HepG2 (cell line): ENCODE results near the gene APBA3. TPM values are rescaled to one million over a fixed set of nuclear protein-coding genes. Genes with fewer than 3 reads are reported as not detected.

ENCODE experiments used
- ADNP ChIP-seq: sonication (generic); formaldehyde crosslinking; IDR thresholded peaks from 2 replicates; pipeline ENCODE4 v1.4.0; 2020; ENCODE audit warnings: missing genetic modification reagents
- BCL3 ChIP-seq: sonication (generic); formaldehyde crosslinking; IDR thresholded peaks from 2 replicates; pipeline ENCODE4 v1.5.1; 2020; ENCODE audit warnings: mild to moderate bottlenecking, missing genetic modification reagents, moderate library complexity
- FOSL2 ChIP-seq: sonication (generic); formaldehyde crosslinking; IDR thresholded peaks from 2 replicates; pipeline ENCODE4 v1.4.0; 2020; ENCODE audit warnings: missing genetic modification reagents
- RORA ChIP-seq: sonication (generic); formaldehyde crosslinking; IDR thresholded peaks from 2 replicates; pipeline ENCODE4 v1.5.0; 2020; ENCODE audit warnings: mild to moderate bottlenecking, missing genetic modification reagents, moderate library complexity
- ZBTB21 ChIP-seq: sonication (generic); formaldehyde crosslinking; IDR thresholded peaks from 2 replicates; pipeline ENCODE4 v1.4.0; 2020; ENCODE audit warnings: missing genetic modification reagents
- ZKSCAN1 ChIP-seq: fragments of 150-350 bp; IDR thresholded peaks from 2 replicates; pipeline ENCODE4 v1.6.1; 2014; ENCODE audit warnings: low read length
- ZNF24 ChIP-seq: fragments of 450-650 bp; IDR thresholded peaks from 2 replicates; pipeline ENCODE4 v1.6.1; 2017; ENCODE audit warnings: antibody characterized with exemption, mild to moderate bottlenecking
- ZNF275 ChIP-seq: sonication (generic); formaldehyde crosslinking; IDR thresholded peaks from 2 replicates; pipeline ENCODE4 v1.8.0; 2022; ENCODE audit warnings: missing genetic modification reagents, mild to moderate bottlenecking, inconsistent platforms, borderline replicate concordance
- ZNF558 ChIP-seq: sonication (generic); formaldehyde crosslinking; IDR thresholded peaks from 2 replicates; pipeline ENCODE4 v1.9.0; 2022; ENCODE audit warnings: mild to moderate bottlenecking, missing genetic modification reagents, borderline replicate concordance
- ZNF784 ChIP-seq: sonication (generic); formaldehyde crosslinking; IDR thresholded peaks from 2 replicates; pipeline ENCODE4 v1.5.1; 2020; ENCODE audit warnings: missing genetic modification reagents, mild to moderate bottlenecking, borderline replicate concordance
- ZNF790 ChIP-seq: sonication (generic); formaldehyde crosslinking; IDR thresholded peaks from 2 replicates; pipeline ENCODE4 v1.8.0; 2022; ENCODE audit warnings: missing genetic modification reagents, mild to moderate bottlenecking, borderline replicate concordance
- polyA plus RNA-seq, 8 experiments: library from polyadenylated mRNA; depleted of rRNA in 3 of 8; stranded (reverse) in 7 of 8; unstranded in 1 of 8; fragments of >200 nt; fragmentation: Illumina TruSeq in 4 of 8; extraction: Trizol in 4 of 8; gene quantifications; 2 replicates each; pipeline versions ENCODE4 v1.2.1 to v1.2.3, GENCODE V29; 2011 to 2016; ENCODE audit warnings: low read depth in 4 of 8, missing spikeins in 1 of 8, mixed read lengths in 1 of 8; ENCODE audit not compliant: insufficient read depth in 1 of 8
- total RNA-seq, 5 experiments: library from RNA; depleted of rRNA; stranded (reverse); fragments of >200 nt; fragmentation: Illumina TruSeq; extraction: Trizol; gene quantifications; 2 replicates each; pipeline ENCODE4 v1.2.3, GENCODE V29; 2016; ENCODE audit warnings: low read depth in 1 of 5
- TF ChIP-seq, protein P1 (sequence below): sonication (generic); formaldehyde crosslinking; IDR thresholded peaks from 2 replicates; pipeline ENCODE4 v1.4.0; 2020; ENCODE audit warnings: mild to moderate bottlenecking, missing genetic modification reagents, borderline replicate concordance
- TF ChIP-seq, protein P2 (sequence below): sonication (generic); formaldehyde crosslinking; IDR thresholded peaks from 2 replicates; pipeline ENCODE4 v1.4.0; 2020; ENCODE audit warnings: missing genetic modification reagents, borderline replicate concordance

The APBA3 gene
- total and polyA plus RNA-seq, 2 of the 13 experiments (the other 11 are each of a cell fraction or from before 2014, with no cell fraction given), result 14.2 to 14.3 TPM

DNA sequence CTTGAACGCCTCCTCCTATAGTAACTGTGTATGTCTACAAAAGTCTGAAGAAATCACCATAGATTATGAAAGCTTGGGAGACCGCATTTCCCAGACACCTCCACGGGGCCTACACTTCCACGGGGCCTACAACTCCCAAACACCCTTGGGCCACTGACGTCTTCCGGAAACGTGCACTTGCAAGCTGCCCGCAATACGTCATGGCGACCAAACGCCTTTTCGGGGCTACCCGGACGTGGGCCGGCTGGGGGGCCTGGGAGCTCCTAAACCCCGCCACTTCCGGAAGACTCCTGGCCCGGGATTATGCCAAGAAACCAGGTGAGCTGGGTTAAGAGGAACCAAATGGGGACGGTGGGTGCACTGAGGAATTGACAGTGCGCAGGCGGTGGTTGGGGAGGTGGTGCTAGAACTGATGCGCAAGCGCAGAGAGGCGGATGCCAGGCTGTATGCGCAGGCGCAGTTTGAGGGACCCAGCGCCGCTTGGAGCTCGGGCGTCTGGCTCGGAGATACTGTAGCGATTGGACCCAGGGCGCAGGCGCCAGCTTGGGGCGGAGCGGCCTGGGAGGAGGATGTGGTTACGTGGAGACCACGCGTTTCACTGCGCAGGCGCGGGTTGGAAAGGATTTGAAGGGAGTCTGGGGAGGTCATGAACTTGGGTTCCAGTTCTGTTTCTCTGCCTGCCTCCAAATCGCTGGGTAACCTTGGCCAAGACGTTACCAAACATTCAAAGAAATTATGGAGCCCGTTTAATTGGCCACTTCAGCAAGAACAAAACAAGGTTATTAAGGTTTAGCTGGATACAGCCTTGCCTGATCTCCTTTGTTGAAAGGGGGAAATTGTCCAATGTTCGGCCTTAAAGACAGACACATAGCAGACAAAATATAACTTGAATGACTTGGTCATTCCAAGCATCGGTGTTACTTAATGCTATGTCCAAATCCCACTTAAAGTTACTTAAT lies 1.3 kb upstream of the APBA3 start, which contains the start of gene MRPL54 (continued):
- TF ChIP-seq, protein P1, sequence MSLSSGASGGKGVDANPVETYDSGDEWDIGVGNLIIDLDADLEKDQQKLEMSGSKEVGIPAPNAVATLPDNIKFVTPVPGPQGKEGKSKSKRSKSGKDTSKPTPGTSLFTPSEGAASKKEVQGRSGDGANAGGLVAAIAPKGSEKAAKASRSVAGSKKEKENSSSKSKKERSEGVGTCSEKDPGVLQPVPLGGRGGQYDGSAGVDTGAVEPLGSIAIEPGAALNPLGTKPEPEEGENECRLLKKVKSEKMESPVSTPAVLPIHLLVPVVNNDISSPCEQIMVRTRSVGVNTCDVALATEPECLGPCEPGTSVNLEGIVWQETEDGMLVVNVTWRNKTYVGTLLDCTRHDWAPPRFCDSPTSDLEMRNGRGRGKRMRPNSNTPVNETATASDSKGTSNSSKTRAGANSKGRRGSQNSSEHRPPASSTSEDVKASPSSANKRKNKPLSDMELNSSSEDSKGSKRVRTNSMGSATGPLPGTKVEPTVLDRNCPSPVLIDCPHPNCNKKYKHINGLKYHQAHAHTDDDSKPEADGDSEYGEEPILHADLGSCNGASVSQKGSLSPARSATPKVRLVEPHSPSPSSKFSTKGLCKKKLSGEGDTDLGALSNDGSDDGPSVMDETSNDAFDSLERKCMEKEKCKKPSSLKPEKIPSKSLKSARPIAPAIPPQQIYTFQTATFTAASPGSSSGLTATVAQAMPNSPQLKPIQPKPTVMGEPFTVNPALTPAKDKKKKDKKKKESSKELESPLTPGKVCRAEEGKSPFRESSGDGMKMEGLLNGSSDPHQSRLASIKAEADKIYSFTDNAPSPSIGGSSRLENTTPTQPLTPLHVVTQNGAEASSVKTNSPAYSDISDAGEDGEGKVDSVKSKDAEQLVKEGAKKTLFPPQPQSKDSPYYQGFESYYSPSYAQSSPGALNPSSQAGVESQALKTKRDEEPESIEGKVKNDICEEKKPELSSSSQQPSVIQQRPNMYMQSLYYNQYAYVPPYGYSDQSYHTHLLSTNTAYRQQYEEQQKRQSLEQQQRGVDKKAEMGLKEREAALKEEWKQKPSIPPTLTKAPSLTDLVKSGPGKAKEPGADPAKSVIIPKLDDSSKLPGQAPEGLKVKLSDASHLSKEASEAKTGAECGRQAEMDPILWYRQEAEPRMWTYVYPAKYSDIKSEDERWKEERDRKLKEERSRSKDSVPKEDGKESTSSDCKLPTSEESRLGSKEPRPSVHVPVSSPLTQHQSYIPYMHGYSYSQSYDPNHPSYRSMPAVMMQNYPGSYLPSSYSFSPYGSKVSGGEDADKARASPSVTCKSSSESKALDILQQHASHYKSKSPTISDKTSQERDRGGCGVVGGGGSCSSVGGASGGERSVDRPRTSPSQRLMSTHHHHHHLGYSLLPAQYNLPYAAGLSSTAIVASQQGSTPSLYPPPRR (CRISPR knock-in tag), result no peak
- peak; percentile 88 for TF ChIP-seq ZBTB21 (CRISPR knock-in tag)
- TF ChIP-seq ZNF558, result no peak
- TF ChIP-seq BCL3 (CRISPR knock-in tag), result no peak; the same call in 1 of the 2 replicates
- 0 out of 2 replicates have a peak, but pooled peaks have one; percentile 33 for TF ChIP-seq ZNF24
- TF ChIP-seq, protein P2, sequence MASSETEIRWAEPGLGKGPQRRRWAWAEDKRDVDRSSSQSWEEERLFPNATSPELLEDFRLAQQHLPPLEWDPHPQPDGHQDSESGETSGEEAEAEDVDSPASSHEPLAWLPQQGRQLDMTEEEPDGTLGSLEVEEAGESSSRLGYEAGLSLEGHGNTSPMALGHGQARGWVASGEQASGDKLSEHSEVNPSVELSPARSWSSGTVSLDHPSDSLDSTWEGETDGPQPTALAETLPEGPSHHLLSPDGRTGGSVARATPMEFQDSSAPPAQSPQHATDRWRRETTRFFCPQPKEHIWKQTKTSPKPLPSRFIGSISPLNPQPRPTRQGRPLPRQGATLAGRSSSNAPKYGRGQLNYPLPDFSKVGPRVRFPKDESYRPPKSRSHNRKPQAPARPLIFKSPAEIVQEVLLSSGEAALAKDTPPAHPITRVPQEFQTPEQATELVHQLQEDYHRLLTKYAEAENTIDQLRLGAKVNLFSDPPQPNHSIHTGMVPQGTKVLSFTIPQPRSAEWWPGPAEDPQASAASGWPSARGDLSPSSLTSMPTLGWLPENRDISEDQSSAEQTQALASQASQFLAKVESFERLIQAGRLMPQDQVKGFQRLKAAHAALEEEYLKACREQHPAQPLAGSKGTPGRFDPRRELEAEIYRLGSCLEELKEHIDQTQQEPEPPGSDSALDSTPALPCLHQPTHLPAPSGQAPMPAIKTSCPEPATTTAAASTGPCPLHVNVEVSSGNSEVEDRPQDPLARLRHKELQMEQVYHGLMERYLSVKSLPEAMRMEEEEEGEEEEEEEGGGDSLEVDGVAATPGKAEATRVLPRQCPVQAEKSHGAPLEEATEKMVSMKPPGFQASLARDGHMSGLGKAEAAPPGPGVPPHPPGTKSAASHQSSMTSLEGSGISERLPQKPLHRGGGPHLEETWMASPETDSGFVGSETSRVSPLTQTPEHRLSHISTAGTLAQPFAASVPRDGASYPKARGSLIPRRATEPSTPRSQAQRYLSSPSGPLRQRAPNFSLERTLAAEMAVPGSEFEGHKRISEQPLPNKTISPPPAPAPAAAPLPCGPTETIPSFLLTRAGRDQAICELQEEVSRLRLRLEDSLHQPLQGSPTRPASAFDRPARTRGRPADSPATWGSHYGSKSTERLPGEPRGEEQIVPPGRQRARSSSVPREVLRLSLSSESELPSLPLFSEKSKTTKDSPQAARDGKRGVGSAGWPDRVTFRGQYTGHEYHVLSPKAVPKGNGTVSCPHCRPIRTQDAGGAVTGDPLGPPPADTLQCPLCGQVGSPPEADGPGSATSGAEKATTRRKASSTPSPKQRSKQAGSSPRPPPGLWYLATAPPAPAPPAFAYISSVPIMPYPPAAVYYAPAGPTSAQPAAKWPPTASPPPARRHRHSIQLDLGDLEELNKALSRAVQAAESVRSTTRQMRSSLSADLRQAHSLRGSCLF (CRISPR knock-in tag), result no peak
- peak; percentile 44; the same call in 1 of the 2 replicates for TF ChIP-seq FOSL2 (CRISPR knock-in tag)
- TF ChIP-seq ZNF275 (CRISPR knock-in tag), result no peak; the same call in 1 of the 2 replicates
- 0 out of 2 replicates have a peak, but pooled peaks have one; percentile 11 for TF ChIP-seq ZKSCAN1
- TF ChIP-seq ADNP, result no peak
- TF ChIP-seq RORA (CRISPR knock-in tag), result no peak
- no peak for TF ChIP-seq ZNF790 (CRISPR knock-in tag)
- TF ChIP-seq ZNF784 (CRISPR knock-in tag), result no peak
